Parathyroid adenoma (tissue), 2 donors: ENCODE data around the gene CRYGC.

Experiments used
- H2AFZ ChIP-seq: fragments of 300-600 bp; sonication (generic); one replicate; pipeline ENCODE4 v1.7.0; 2017; ENCODE audit warnings: antibody characterized with exemption, mild to moderate bottlenecking
- H3K27ac ChIP-seq: fragments of 300-600 bp; sonication (generic); one replicate; pipeline ENCODE4 v1.7.0; 2017
- H3K27me3 ChIP-seq: fragments of 300-600 bp; sonication (generic); one replicate; pipeline ENCODE4 v1.7.0; 2017; ENCODE audit warnings: low read length; ENCODE audit not compliant: control insufficient read depth, insufficient read depth
- H3K36me3 ChIP-seq: fragments of 300-600 bp; sonication (generic); one replicate; pipeline ENCODE4 v1.7.0; 2017; ENCODE audit warnings: low read length; ENCODE audit not compliant: control insufficient read depth, insufficient read depth
- H3K4me1 ChIP-seq: fragments of 300-600 bp; sonication (generic); one replicate; pipeline ENCODE4 v1.7.0; 2017; ENCODE audit warnings: control low read depth
- H3K4me2 ChIP-seq: fragments of 300-600 bp; sonication (generic); one replicate; pipeline ENCODE4 v1.7.0; 2017; ENCODE audit warnings: low read length
- H3K4me3 ChIP-seq: fragments of 300-600 bp; sonication (generic); one replicate; pipeline ENCODE4 v1.7.0; 2017; ENCODE audit warnings: low read depth, low read length
- H3K79me2 ChIP-seq: fragments of 300-600 bp; sonication (generic); one replicate; pipeline ENCODE4 v1.7.0; 2017; ENCODE audit warnings: control low read depth
- H3K9ac ChIP-seq: fragments of 300-600 bp; sonication (generic); one replicate; pipeline ENCODE4 v1.7.0; 2017; ENCODE audit warnings: mild to moderate bottlenecking
- H3K9me3 ChIP-seq: fragments of 300-600 bp; sonication (generic); one replicate; pipeline ENCODE4 v1.7.0; 2017; ENCODE audit warnings: low read length; ENCODE audit not compliant: control insufficient read depth
- CTCF ChIP-seq: fragments of 300-600 bp; sonication (generic); IDR thresholded peaks from one replicate; pipeline ENCODE4 v1.7.0; 2017; ENCODE audit warnings: antibody characterized with exemption, mild to moderate bottlenecking
- donor health status: primary hyperparathyroidism.

CRYGC gene

GRCh38 chr2:208097313-208097712, 32.3 kb downstream of the CRYGC start:
- Histone ChIP-seq H2AFZ (no peak overlapping the region), H3K27ac (no peak overlapping the region), H3K9me3 (no peaks in the 10 kb centered on the region), H3K36me3 (no peaks in the 10 kb centered on the region), H3K4me1 (no peaks in the 10 kb centered on the region), H3K4me2 (no peak overlapping the region), H3K79me2 (no peaks in the 10 kb centered on the region), H3K9ac (no peak overlapping the region), H3K27me3 (no peaks in the 10 kb centered on the region), H3K4me3 (no peak overlapping the region)
- no peak for TF ChIP-seq CTCF

GRCh38 chr2:208096080-208096479, 33.5 kb downstream of the CRYGC start:
- no peak for TF ChIP-seq CTCF
- H3K9ac ChIP-seq: no peak overlapping the region
- no peak overlapping the region for H3K4me2 ChIP-seq
- H3K4me1 ChIP-seq: no peaks in the 10 kb centered on the region
- H3K9me3 ChIP-seq: no peaks in the 10 kb centered on the region
- H3K36me3 ChIP-seq: no peaks in the 10 kb centered on the region
- H3K27ac ChIP-seq: no peak overlapping the region
- H3K79me2 ChIP-seq: no peaks in the 10 kb centered on the region
- H2AFZ ChIP-seq: no peak overlapping the region
- H3K27me3 ChIP-seq: no peaks in the 10 kb centered on the region
- H3K4me3 ChIP-seq: no peak overlapping the region

- Histone ChIP-seq H2AFZ (no peak overlapping the region), H3K36me3 (no peaks in the 10 kb centered on the region), H3K9me3 (no peaks in the 10 kb centered on the region), H3K4me2 (no peak overlapping the region), H3K27ac (no peak overlapping the region), H3K79me2 (no peaks in the 10 kb centered on the region), H3K27me3 (no peaks in the 10 kb centered on the region), H3K4me1 (no peaks in the 10 kb centered on the region), H3K9ac (no peak overlapping the region), H3K4me3 (no peak overlapping the region)
- no peak for TF ChIP-seq CTCF
Measured at GRCh38 chr2:208093128-208093527, 36.5 kb downstream of the CRYGC start.

GRCh38 chr2:208092093-208092832, 37.4 kb downstream of the CRYGC start:
- no peak for TF ChIP-seq CTCF
- Histone ChIP-seq H3K27me3 (no peaks in the 10 kb centered on the region), H3K4me2 (no peak overlapping the region), H2AFZ (no peak overlapping the region), H3K4me3 (no peak overlapping the region), H3K79me2 (no peaks in the 10 kb centered on the region), H3K36me3 (no peaks in the 10 kb centered on the region), H3K4me1 (no peaks in the 10 kb centered on the region), H3K9ac (no peak overlapping the region), H3K27ac (no peak overlapping the region), H3K9me3 (no peaks in the 10 kb centered on the region)

DNA sequence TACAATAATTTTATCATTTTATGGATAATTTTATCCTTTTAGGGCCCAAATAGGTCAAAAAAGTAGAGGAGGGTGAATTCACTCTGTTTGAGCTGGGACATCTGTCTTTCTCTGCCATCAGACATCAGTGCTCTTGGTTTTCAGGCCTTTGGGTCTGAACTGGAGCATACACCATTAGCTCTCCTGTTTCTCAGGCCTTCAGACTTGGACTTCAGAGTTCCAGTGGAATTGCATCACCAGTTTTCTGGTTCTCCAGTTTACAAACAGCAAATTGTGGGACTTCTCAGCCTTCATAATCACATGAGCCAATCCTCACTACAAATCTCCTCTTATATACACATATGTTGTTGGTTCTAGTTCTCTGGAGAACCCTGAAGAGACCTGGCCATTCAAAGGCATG, 39.2 kb downstream of the CRYGC start:
- Histone ChIP-seq H3K4me2 (no peak overlapping the region), H3K79me2 (no peaks in the 10 kb centered on the region), H3K36me3 (no peaks in the 10 kb centered on the region), H3K4me3 (no peak overlapping the region), H3K27ac (no peak overlapping the region), H3K9me3 (no peaks in the 10 kb centered on the region), H3K27me3 (no peaks in the 10 kb centered on the region), H3K4me1 (no peaks in the 10 kb centered on the region), H2AFZ (no peak overlapping the region), H3K9ac (no peak overlapping the region)
- TF ChIP-seq CTCF: no peak
